Keratinocyte (primary cell): ENCODE data around the gene DFFA.
"Not testable (repeated sequence)": the region's sequence is repeated elsewhere in the genome, so short reads cannot be mapped to it uniquely, and the experiment has no call there.

Experiments
- EZH2 ChIP-seq: IDR thresholded peaks from one replicate; pipeline ENCODE4 v1.6.1; 2012; ENCODE audit warnings: inconsistent platforms, mild to moderate bottlenecking, low read length, moderate library complexity
- TF ChIP-seq, protein P1 (sequence below), 3 experiments: IDR thresholded peaks in 1 of 3; conservative IDR thresholded peaks in 1 of 3; optimal IDR thresholded peaks in 1 of 3; 2 replicates in 2 of 3; 3 replicates in 1 of 3; pipeline versions ENCODE3 to v1.5.1; 2011; ENCODE audit warnings: low read length in 3 of 3, mild to moderate bottlenecking in 3 of 3, moderate library complexity in 2 of 3, control low read depth in 1 of 3, inconsistent platforms in 1 of 3; ENCODE audit not compliant: insufficient read depth in 2 of 3; ENCODE audit errors: extremely low read depth in 1 of 3

DNA sequence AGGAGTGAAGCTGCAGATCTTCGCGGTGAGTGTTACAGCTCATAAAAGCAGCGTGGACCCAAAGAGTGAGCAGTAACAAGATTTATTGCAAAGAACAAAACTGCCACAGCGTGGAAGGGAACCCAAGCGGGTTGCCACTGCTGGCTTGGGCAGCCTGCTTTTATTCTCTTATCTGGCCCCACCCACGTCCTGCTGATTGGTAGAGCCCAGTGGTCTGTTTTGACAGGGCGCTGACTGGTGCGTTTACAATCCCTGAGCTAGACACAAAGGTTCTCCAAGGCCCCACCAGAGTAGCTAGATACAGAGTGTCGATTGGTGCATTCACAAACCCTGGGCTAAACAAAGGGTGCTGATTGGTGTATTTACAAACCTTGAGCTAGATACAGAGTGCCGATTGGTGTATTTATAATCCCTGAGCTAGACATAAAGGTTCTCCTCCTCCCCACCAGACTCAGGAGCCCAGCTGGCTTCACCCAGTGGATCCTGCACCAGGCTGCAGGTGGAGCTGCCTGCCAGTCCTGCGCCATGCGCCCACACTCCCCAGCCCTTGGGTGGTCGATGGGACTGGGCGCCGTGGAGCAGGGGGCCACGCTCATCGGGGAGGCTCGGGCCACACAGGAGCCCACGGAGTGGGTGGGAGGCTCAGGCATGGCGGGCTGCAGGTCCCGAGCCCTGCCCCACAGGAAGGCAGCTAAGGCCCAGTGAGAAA, 46.3 kb downstream of the DFFA start:
- TF ChIP-seq, protein P1, sequence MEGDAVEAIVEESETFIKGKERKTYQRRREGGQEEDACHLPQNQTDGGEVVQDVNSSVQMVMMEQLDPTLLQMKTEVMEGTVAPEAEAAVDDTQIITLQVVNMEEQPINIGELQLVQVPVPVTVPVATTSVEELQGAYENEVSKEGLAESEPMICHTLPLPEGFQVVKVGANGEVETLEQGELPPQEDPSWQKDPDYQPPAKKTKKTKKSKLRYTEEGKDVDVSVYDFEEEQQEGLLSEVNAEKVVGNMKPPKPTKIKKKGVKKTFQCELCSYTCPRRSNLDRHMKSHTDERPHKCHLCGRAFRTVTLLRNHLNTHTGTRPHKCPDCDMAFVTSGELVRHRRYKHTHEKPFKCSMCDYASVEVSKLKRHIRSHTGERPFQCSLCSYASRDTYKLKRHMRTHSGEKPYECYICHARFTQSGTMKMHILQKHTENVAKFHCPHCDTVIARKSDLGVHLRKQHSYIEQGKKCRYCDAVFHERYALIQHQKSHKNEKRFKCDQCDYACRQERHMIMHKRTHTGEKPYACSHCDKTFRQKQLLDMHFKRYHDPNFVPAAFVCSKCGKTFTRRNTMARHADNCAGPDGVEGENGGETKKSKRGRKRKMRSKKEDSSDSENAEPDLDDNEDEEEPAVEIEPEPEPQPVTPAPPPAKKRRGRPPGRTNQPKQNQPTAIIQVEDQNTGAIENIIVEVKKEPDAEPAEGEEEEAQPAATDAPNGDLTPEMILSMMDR (optimal IDR thresholded peaks at IDR 0.05 in 1 of 3, IDR thresholded peaks at IDR 0.05 in 1 of 3, conservative IDR thresholded peaks at IDR 0.05 in 1 of 3; ENCODE audit: extremely low read depth in 1 of 3, insufficient read depth in 2 of 3, low read length in 3 of 3): not testable (repeated sequence)
- not testable (repeated sequence) for TF ChIP-seq EZH2
